Measurements from ENCODE around the gene CISH.

CISH gene

DNA sequence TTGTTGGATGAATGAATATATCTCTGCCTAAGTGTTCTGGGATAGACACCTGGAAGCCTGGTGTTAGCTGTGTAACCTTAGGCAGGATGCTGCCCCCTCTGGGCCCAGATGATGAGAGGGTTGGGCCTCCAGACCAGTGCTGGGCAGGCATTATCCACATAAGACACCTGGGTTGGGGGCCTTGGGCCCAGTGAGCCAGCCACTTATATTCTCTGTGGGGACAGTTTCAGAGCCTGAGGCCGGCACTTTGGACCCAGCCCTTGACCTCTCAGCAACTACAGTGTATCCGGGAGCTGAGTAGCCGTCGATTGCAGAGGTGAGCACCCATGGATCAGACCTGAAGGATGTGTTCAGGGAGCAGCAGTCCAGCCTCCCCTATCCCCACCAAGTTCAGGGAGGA, 40.1 kb downstream of the CISH start:
- no peak for DNase-seq (ENCODE audit: low spot score)

DNA sequence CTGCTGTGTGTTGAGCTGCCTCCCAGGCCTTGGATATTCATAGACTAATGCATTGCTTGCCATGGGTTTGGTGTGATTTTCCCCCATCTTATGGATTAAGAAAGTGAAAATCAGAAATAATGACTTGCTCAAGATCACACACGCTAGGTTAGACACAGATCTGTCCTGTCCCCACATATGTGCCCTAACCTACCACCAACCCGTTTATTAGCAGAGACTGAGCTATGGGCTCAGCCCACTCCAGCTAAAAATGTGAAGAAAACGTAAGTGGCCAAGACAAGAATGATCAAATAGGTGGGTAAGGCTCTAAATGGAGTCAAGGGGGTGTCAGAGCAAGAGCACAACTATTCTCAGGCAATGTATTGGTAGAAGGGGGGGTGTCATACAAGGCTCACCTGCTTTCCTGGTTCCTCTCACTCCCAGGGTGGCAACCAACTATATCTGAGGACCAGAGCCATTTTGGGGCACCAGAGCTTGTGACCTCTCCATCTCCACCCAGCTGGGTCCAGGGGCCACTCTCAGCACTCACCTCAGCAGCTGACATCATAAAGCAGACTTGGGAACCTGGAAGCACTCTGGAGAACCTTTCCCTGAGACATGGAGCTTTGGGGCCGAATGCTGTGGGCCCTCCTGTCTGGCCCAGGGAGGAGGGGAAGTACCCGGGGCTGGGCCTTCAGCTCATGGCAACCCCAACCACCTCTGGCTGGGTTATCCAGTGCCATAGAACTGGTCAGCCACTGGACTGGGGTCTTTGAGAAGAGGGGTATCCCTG, 40.9 kb downstream of the CISH start:
- no peak for DNase-seq (ENCODE audit: low spot score)

DNA sequence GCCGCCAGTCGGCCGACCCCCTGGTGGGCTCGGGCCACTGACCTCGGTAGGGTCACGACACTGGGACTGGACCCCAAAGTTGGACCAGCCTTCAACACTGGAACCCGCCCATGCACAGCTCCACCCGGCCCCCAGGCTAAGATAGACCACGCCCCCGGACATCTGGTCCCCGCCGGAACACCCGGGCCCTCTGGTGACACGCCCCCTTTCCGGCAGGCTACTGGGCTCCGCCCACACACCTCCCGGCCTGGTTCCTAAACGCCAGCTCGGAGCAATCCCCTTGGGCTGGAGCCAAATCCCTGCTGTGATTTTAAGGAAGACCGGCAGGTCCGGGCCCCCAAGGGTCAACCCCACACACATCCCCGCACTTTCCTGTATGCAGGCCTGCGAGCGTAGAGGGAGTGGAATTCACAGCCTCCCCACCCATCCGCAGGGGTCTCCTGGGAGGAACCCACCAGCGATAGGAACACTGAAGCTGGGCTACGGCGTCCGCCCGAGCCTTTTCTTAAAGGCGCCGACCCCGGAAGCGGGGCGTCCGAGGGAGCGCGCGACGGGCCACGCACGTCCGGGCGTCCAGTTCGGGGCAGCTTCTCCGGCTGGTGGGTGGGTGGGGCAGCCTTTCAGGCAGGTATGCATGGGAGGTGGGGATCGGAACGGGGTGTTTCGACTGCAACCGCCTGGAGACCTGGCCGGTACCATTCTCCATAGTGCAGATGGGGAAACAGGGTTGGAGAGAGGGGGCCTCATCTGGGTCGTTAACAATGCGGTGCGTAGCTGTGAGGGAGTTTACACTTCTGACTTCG, 42.4 kb downstream of the CISH start, which contains the start of gene HEMK1:
Gene HEMK1 (plus strand): TSS at position 576 of the 803 bp plus-strand sequence. CDS start 1,583 bp downstream, outside the sequence.
- peak; percentile 90 for DNase-seq (ENCODE audit: low spot score)

DNA sequence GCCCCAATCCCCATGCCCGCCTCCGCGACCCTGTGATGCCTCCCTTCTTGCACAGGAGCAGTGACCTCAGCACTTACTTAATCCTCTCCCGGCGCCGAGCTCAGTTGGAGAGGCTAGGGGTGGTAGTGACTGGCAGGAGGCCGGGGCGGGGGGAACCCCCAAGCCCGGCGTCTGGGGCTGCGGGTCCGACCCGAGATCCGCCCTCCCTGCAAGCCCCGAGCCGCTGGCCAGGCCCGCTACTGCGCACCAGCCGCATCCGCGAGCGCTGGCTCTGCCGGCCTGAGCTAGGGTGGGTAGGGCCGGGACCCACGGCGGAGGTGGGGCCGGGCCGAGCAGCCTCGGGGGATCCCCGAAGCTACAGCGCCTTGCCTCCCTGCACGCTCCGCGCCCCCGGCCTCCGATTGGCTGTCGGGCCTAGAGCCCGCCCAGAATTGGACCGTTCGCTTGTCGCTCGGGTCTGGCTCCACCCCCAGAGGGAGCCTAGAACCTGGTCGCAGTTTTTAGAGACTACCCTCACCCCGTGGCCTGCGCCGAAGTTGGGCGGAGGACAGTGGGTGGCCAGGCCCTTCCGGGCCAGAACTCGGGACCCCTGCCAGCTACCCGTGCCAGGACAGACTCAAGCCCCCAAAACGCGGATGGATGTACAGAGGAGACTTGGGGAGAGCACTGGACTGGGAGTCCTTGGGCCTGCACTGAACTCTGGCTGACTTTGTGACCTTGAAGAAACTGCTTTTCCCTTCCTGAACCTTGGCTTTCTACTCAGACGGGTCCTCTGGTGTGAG, 44.0 kb downstream of the CISH start, which contains the start of gene C3orf18:
Gene C3orf18 (minus strand): TSS at position 362 of the 782 bp plus-strand sequence. CDS start 2,048 bp downstream, outside the sequence.
- peak; percentile 94 for DNase-seq (ENCODE audit: low spot score)

DNA sequence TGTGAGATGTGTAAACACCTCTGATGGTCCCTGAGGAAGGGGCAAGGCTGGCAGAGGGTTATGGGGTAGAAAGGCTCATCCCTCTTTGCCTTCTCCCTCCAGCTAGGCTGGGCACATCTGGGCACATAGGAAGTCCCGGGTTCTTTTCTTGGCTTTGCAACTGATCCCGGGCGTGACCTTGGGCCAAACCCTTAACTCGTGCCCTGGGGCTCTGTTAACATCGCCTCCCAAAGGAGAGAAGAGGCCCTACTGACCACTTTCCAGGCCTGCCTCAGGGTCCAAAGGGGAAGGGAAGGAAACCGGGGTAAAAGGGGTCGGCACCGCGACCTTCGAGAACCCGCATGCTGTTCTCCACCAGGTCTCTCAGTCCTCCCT, 44.6 kb downstream of the CISH start:
- DNase-seq (ENCODE audit: low spot score), result no peak

DNA sequence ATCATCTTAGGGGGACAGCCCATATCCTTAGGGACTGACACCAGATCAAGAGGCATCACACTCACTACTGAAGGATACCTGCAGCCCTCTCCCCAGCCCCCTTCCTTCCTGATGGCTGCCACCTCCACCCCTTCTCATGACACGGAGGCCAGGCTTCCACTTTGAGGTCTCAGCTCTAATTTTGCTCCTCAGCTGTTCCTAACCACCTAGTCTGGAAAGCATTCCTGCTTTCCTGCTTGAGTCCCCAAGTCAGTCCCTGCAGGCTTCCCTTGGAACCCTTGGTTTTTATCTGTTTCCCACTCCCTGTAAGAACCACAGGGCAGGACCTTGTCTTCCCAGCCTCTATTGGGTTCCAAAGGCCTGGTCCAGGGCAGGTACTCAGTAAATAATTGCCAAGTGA, 47.3 kb downstream of the CISH start:
- no peak for DNase-seq (ENCODE audit: low spot score)

DNA sequence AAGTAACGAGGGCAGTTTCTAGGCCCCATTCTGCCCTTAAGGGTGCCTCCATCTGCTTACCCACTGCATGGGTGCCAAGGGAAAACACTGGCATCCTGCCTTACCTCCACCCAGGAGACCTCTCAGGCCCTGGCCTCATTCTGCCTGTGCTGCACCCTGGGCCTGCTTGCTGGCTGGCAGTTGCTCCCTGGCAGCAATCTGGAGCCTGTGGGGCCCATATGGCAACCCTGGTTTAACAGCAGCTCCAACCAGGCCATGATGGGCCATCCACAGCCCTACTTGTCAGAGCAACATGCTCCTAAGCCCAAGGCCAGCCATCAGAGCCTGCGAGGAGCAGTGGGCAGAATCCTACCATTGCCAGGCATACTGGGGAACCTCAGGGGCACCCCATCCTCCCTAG, 47.7 kb downstream of the CISH start:
- peak; percentile 96 for DNase-seq (ENCODE audit: low spot score)

DNA sequence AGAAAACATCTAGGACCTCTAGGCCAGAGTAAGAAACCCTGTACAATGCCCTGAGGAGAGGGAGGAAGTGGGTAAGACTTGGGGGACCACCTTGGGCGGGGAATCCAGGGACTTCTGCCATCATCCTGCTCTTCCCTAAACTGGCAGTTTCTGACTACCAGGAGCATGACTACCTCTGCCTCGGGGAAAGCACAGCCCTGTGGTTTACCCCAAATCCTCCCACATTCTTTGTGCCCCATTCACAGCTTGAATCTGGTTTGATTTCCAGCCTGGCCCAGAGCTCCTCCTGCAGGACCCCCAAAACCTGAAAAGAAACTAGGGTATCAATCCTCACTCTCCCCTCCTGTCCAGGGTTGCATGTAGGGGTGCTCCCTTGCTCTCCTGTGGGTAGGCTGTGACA, 48.7 kb downstream of the CISH start:
- DNase-seq (ENCODE audit: low spot score), result no peak

DNA sequence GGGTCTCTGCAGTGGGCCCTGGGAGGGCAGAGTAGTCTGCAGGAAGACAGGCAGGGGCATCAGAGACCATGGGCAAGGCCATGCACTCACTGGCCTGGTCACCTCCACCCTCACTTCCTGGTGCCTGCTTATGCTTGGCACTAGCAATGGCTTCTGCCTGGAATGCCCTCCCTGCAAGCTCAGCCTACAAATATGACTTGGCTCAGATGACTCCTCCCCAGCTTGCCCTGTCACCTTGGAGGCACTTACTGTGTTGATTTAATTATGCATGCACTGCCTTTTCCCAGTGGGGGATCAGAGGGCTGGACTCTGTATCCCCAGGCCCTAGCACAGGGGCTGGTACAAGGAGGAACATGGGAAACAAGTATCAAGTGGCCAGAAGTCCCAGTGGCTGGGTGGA, 51.9 kb downstream of the CISH start:
- DNase-seq (ENCODE audit: low spot score), result peak; percentile 33

DNA sequence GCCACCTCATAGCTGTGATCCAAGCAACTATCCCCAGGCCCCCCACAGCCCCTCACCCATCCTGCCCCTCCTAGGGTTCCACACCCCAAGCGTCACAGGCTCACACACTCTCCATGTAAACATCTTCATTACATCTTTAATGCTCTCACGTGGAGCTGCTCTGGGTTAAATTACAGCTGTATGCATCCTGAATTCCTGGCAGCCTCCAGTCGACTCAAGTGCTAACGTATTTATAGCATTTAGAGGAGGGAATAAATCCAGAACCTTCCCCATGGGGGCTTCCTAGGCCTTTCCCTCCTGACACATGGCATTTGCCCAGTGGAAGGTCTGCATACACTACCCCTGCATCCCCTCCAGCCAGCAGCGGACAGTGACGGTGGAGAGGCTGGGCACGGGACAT, 53.7 kb downstream of the CISH start:
- DNase-seq (ENCODE audit: low spot score), result no peak

DNA sequence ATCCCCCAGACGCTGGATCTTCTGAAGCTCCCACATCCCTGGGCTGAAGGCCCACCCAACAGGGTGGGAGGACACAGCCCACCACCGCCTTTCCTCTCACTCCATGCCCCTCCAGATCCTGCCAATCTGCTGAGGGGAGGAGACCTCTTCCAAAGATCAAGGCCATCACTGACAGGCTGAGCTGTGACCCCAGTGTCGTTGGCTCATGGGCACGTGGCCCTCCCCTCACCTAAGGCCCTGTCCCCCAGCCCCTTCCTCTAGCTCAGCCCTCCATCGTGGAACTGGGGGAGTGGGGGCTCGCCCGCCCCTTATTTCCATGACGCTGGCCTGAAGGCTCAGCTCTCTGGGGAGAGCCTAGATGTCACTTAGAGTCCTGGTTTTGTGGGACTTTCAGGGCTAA, 54.5 kb downstream of the CISH start:
- no peak for DNase-seq (ENCODE audit: low spot score)

Measured in cerebellar cortex (tissue), 1 donor.